Measurements from ENCODE around the gene ZGPAT.

- TF ChIP-seq CTCF (IDR thresholded peaks at IDR 0.05) (no peak), POLR2AphosphoS5 (IDR thresholded peaks at IDR 0.05) (no peak), POLR2A (IDR thresholded peaks at IDR 0.05; ENCODE audit: low read depth) (no peak), EP300 (IDR thresholded peaks at IDR 0.05) (no peak)
Observed at GRCh38 chr20:63709149-63709527, 1.3 kb downstream of the ZGPAT start.
